Stimulated activated CD4-positive, alpha-beta T cell treated with anti-CD3 and anti-CD28 coated beads, Interleukin-1b, Interleukin-23, amount 100 ng/mL, for 24 hours (primary cell): Measurements from ENCODE around the gene DHRS7B.
"Not testable (repeated sequence)": the region's sequence is repeated elsewhere in the genome, so short reads cannot be mapped to it uniquely, and the experiment has no call there.

Experiments used
- DNase-seq, 4 experiments: peaks; one replicate each; pipeline ENCODE4 v3.0.0-alpha.2; 2020; ENCODE audit warnings: low read depth in 4 of 4, low spot score in 1 of 4

The DHRS7B gene

GRCh38 chr17:21176773-21177395 lies 50.1 kb downstream of the DHRS7B start:
- no peak for DNase-seq

GRCh38 chr17:21177401-21177800 lies 50.6 kb downstream of the DHRS7B start:
- no peak for DNase-seq

GRCh38 chr17:21177854-21178600 lies 51.3 kb downstream of the DHRS7B start:
- DNase-seq = no peak

- no peak for DNase-seq
Measured at GRCh38 chr17:21183468-21183867, 56.7 kb downstream of the DHRS7B start.

GRCh38 chr17:21184570-21184969 lies 57.8 kb downstream of the DHRS7B start:
- DNase-seq = no peak

GRCh38 chr17:21185061-21185460 lies 58.3 kb downstream of the DHRS7B start:
- DNase-seq = no peak

- no peak for DNase-seq
Measured at GRCh38 chr17:21186399-21187187, 59.8 kb downstream of the DHRS7B start.

- no peak for DNase-seq
Measured at GRCh38 chr17:21189361-21189760, 62.6 kb downstream of the DHRS7B start.

GRCh38 chr17:21190078-21190477 lies 63.3 kb downstream of the DHRS7B start:
- no peak for DNase-seq

- DNase-seq = no peak
Measured at GRCh38 chr17:21191698-21192097, 64.9 kb downstream of the DHRS7B start.

- not testable (repeated sequence) for DNase-seq
Measured at GRCh38 chr17:21192414-21192813, 65.7 kb downstream of the DHRS7B start.

GRCh38 chr17:21193031-21193430 lies 66.3 kb downstream of the DHRS7B start:
- no peak for DNase-seq

- no peak for DNase-seq
Measured at GRCh38 chr17:21194226-21194625, 67.5 kb downstream of the DHRS7B start.

GRCh38 chr17:21194703-21195102 lies 67.9 kb downstream of the DHRS7B start:
- no peak for DNase-seq

GRCh38 chr17:21196126-21196525 lies 69.4 kb downstream of the DHRS7B start:
- no peak for DNase-seq

- DNase-seq = no peak
Measured at GRCh38 chr17:21198411-21198810, 71.6 kb downstream of the DHRS7B start.

GRCh38 chr17:21199311-21199710 lies 72.5 kb downstream of the DHRS7B start:
- DNase-seq = no peak

GRCh38 chr17:21199856-21200255 lies 73.1 kb downstream of the DHRS7B start:
- DNase-seq = no peak

- no peak for DNase-seq
Measured at GRCh38 chr17:21200590-21201297, 74.0 kb downstream of the DHRS7B start.

GRCh38 chr17:21201298-21201595 lies 74.5 kb downstream of the DHRS7B start:
- DNase-seq = no peak

- DNase-seq = no peak
Measured at GRCh38 chr17:21201874-21202273, 75.1 kb downstream of the DHRS7B start.

- DNase-seq = no peak
Measured at GRCh38 chr17:21202512-21202911, 75.7 kb downstream of the DHRS7B start.
